Uterus (tissue), 4 donors: ENCODE measurements around the gene SWT1. TPM values are rescaled to one million over a fixed set of nuclear protein-coding genes. Genes with fewer than 3 reads are reported as not detected.

ENCODE experiments used
- DNase-seq, 2 donors: peaks; one replicate each; pipeline ENCODE4 v3.0.0-alpha.2; 2019 to 2020
- H3K27ac ChIP-seq, 2 donors: fragments of 200-600 bp; sonication (generic); 1 replicate in 1 of 2; 2 replicates in 1 of 2; pipeline ENCODE4 v1.5.1; 2016 to 2018
- H3K27me3 ChIP-seq, 2 donors: fragments of 200-600 bp; sonication (generic); one replicate each; pipeline ENCODE4 v1.5.1; 2018 to 2019; ENCODE audit warnings: control low read depth in 1 of 2
- H3K36me3 ChIP-seq, 2 donors: fragments of 200-600 bp; sonication (generic); one replicate each; pipeline ENCODE4 v1.5.1; 2019; ENCODE audit warnings: control low read depth in 1 of 2
- H3K4me1 ChIP-seq, 2 donors: fragments of 200-600 bp; sonication (generic); one replicate each; pipeline ENCODE4 v1.5.1; 2018 to 2019; ENCODE audit warnings: control low read depth in 1 of 2
- H3K4me3 ChIP-seq, 2 donors: fragments of 200-600 bp; sonication (generic); 1 replicate in 1 of 2; 2 replicates in 1 of 2; pipeline ENCODE4 v1.5.1; 2018 to 2019; ENCODE audit warnings: mild to moderate bottlenecking in 1 of 2
- H3K9me3 ChIP-seq, 2 donors: fragments of 200-600 bp; sonication (generic); one replicate each; pipeline ENCODE4 v1.5.1; 2019; ENCODE audit warnings: control low read depth in 1 of 2
- POLR2A ChIP-seq, 2 donors: fragments of 450-650 bp; IDR thresholded peaks; one replicate each; pipeline ENCODE4 v1.6.1; 2016; ENCODE audit warnings: antibody characterized with exemption in 2 of 2, mild to moderate bottlenecking in 1 of 2, moderate library complexity in 1 of 2
- intact Hi-C: fragments of 100-400 bp; cut with DNase I; formaldehyde crosslinking; loops from one replicate; pipeline ENCODE4 v1.15.1; 2023; ENCODE audit warnings: low total_unique reads
- total RNA-seq, 4 donors: library from RNA; depleted of rRNA in 3 of 4; stranded (reverse); fragments of >200 nt in 3 of 4; gene quantifications; one replicate each; pipeline versions ENCODE4 v1.1.0 to v1.2.4, GENCODE V29; 2014 to 2023
- TF ChIP-seq, protein P1 (sequence below), 4 experiments: fragments of 200-600 bp in 2 of 4; fragments of 450-650 bp in 2 of 4; sonication (generic) in 2 of 4; IDR thresholded peaks; one replicate each; pipeline ENCODE4 v1.5.1; 2016 to 2019; ENCODE audit warnings: antibody characterized with exemption in 4 of 4, mild to moderate bottlenecking in 2 of 4, moderate library complexity in 1 of 4
- donor health status: DM: yes; HTN: yes; CAD: no.

Gene SWT1
- total RNA-seq, 4 donors from 2014 or later: 9.2 to 29.4 (median 17.5) TPM

GRCh38 chr1:185300152-185300551, 143.2 kb downstream of the SWT1 start:
- Histone ChIP-seq H3K36me3 (no peaks in the 10 kb centered on the region), H3K4me1 (no peaks in the 10 kb centered on the region), H3K27ac (no peak overlapping the region), H3K27me3 (no peaks in the 10 kb centered on the region), H3K9me3 (no peaks in the 10 kb centered on the region), H3K4me3 (no peak overlapping the region)
- DNase-seq: no peak
- no peak for TF ChIP-seq POLR2A (IDR thresholded peaks at IDR 0.05)
- TF ChIP-seq, protein P1, sequence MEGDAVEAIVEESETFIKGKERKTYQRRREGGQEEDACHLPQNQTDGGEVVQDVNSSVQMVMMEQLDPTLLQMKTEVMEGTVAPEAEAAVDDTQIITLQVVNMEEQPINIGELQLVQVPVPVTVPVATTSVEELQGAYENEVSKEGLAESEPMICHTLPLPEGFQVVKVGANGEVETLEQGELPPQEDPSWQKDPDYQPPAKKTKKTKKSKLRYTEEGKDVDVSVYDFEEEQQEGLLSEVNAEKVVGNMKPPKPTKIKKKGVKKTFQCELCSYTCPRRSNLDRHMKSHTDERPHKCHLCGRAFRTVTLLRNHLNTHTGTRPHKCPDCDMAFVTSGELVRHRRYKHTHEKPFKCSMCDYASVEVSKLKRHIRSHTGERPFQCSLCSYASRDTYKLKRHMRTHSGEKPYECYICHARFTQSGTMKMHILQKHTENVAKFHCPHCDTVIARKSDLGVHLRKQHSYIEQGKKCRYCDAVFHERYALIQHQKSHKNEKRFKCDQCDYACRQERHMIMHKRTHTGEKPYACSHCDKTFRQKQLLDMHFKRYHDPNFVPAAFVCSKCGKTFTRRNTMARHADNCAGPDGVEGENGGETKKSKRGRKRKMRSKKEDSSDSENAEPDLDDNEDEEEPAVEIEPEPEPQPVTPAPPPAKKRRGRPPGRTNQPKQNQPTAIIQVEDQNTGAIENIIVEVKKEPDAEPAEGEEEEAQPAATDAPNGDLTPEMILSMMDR (IDR thresholded peaks at IDR 0.05): no peak
- intact Hi-C loops: no loop called here

DNA sequence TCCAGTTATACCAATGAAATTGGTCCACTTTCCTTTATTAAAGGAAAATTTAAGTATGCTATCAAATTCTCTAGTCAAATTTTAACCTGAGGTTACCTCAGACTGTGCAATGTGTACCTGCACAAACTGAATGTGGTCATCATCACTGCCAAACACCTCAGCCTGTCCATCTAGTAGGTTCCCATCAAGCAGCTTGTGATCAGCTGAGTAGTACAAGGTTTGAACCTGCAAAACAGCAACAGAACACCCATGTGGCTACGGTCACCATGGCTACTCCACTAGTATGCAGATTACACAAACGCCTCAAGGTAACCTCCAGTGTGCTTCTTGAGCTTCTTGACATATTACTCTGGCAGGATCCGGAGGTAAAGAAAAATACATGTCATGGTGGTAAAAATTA, 148.5 kb downstream of the SWT1 start:
- H3K27ac ChIP-seq: no peak overlapping the region
- TF ChIP-seq POLR2A (IDR thresholded peaks at IDR 0.05): no peak

DNA sequence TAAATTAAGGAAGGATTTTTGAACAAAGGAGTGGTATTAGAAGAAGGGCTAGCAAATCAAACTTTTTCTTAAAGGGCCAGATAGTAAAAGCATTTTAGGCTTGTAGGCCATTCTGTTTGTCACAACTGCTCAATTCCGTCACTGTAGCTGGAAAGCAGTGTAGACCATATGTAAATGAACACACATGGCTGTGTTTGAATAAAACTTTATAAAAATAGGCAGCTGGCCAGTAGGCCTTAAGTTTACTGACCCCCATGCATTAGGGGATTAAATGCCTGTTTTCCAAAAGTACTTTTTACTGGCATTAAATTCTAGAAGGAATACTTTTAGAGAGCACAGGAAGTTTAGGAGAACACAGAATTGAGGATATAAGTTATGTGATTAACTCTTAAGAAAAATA, 151.2 kb downstream of the SWT1 start:
- no peak overlapping the region for H3K27ac ChIP-seq
- no peak for DNase-seq
- no peaks in the 10 kb centered on the region for H3K27me3 ChIP-seq
- intact Hi-C loops: no loop called here
- no peaks in the 10 kb centered on the region for H3K9me3 ChIP-seq
- H3K4me1 ChIP-seq: peaks cover 0 to 3% of the 10 kb centered on the region in 2 donors
- no peak for TF ChIP-seq POLR2A (IDR thresholded peaks at IDR 0.05)
- TF ChIP-seq, protein P1 (IDR thresholded peaks at IDR 0.05): no peak
- no peaks in the 10 kb centered on the region for H3K36me3 ChIP-seq
- H3K4me3 ChIP-seq: no peak overlapping the region

More for the DNA sequence above, 148.5 kb downstream of the SWT1 start:
- DNase-seq: no peak
- Histone ChIP-seq H3K4me1 (no peaks in the 10 kb centered on the region), H3K9me3 (no peaks in the 10 kb centered on the region), H3K27me3 (no peaks in the 10 kb centered on the region), H3K4me3 (no peak overlapping the region), H3K36me3 (no peaks in the 10 kb centered on the region)
- intact Hi-C loops: no loop called here

- TF ChIP-seq, protein P1 (IDR thresholded peaks at IDR 0.05): no peak
- no peak for TF ChIP-seq POLR2A (IDR thresholded peaks at IDR 0.05)
- intact Hi-C loops: no loop called here
- Histone ChIP-seq H3K27me3 (no peaks in the 10 kb centered on the region), H3K36me3 (no peaks in the 10 kb centered on the region), H3K4me3 (no peak overlapping the region), H3K9me3 (no peaks in the 10 kb centered on the region), H3K27ac (no peak overlapping the region), H3K4me1 (peaks cover 0 to 7% of the 10 kb centered on the region in 2 donors)
- DNase-seq: no peak
Observed at GRCh38 chr1:185309566-185309965, 152.6 kb downstream of the SWT1 start.

- Histone ChIP-seq H3K4me1 (peaks cover 6 to 14% of the 10 kb centered on the region in 2 donors), H3K27ac (no peak overlapping the region), H3K27me3 (no peaks in the 10 kb centered on the region), H3K9me3 (no peaks in the 10 kb centered on the region), H3K4me3 (no peak overlapping the region), H3K36me3 (no peaks in the 10 kb centered on the region)
- TF ChIP-seq POLR2A (IDR thresholded peaks at IDR 0.05): no peak
- TF ChIP-seq, protein P1 (IDR thresholded peaks at IDR 0.05): no peak
- DNase-seq: no peak
- intact Hi-C loops: no loop called here
Observed at GRCh38 chr1:185311589-185312225, 154.7 kb downstream of the SWT1 start.
